RPMI7951 (cell line): ENCODE measurements around the gene RBM12. TPM values are rescaled to one million over a fixed set of nuclear protein-coding genes. Genes with fewer than 3 reads are reported as not detected.
A peak's percentile ranks its signal among the peaks of the same experiment; 100 is the strongest.

Experiments
- DNase-seq: peaks from one replicate; pipeline ENCODE4 v3.0.0-alpha.2; 2012; ENCODE audit warnings: low read depth
- total RNA-seq: library from RNA; depleted of rRNA; stranded (reverse); fragments of >200 nt; shearing (Covaris generic); gene quantifications from 2 replicates; pipeline ENCODE4 v1.2.3, GENCODE V29; 2014

Gene RBM12
- total RNA-seq, 1 experiment from 2014 or later = 41.9 TPM

DNA sequence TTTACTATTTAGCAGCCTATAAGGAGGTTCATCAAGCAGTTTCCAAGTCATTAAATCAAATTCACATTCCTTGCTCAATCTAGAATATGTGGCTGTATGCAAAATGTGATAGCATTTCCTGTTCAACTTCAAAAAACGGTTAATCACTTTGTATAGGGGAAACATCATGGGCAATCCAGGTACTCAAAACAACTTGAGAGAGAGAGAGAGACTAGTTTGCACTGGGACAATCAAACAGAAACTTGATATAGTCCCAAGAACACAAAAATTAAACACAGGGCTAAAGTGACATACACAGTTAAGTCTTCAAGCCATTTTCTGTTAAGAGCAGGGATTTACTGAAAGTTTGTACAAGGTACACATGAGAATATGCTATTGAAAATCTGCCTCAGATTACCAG, 7.4 kb downstream of the RBM12 start:
- no peak for DNase-seq

DNA sequence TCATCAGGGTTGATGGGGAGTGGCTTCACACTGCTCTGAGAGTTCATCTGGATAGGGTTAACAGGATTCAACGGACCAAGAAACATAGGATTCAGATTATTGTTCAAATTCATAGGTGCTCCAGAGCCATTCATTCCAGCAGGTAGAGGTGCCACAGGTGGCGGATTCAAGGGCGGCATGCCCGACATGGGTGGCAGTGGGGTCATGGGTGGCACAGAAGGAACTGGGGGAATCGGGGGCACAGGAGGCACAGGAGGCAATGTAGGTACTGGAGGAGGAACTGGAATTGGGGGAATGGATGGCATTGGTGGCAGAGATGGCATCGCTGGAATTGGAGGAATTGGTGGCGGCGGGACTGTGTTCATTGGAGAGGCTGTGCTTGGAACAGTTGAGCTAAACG, 10.3 kb downstream of the RBM12 start:
- no peak for DNase-seq

DNA sequence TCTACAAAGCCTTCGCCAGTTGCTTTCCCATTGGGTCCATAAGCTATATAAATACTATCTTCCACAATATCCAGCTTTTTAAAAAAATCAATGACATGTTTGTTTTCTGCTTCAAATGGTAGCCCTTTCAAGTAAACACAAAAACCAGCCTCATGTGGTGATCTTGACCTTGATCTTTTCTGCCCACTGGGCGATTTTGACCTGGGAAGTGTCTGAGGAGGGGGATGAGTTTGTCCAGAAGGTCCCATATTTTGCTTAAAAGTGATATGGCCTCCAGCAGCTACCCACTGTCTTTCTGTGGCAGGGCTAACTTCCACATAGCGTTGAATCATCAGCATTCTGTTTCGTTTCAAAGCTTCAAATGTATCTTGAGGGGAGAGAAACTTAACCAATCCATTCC, 10.8 kb downstream of the RBM12 start:
- no peak for DNase-seq

DNA sequence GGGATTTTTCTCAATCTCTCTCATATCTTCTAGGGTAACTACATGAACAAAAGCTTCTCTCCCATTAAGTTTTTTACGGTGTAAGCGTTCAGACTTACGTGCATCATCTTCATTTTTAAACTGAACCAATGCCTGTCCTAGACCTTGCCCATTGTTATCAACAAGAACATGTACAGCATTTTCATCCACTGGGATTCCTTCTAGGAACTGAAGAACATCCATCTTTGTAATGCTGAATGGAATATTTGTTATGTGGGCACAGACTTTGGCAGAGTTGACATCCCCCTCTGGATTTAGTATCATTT, 11.3 kb downstream of the RBM12 start:
- no peak for DNase-seq

DNA sequence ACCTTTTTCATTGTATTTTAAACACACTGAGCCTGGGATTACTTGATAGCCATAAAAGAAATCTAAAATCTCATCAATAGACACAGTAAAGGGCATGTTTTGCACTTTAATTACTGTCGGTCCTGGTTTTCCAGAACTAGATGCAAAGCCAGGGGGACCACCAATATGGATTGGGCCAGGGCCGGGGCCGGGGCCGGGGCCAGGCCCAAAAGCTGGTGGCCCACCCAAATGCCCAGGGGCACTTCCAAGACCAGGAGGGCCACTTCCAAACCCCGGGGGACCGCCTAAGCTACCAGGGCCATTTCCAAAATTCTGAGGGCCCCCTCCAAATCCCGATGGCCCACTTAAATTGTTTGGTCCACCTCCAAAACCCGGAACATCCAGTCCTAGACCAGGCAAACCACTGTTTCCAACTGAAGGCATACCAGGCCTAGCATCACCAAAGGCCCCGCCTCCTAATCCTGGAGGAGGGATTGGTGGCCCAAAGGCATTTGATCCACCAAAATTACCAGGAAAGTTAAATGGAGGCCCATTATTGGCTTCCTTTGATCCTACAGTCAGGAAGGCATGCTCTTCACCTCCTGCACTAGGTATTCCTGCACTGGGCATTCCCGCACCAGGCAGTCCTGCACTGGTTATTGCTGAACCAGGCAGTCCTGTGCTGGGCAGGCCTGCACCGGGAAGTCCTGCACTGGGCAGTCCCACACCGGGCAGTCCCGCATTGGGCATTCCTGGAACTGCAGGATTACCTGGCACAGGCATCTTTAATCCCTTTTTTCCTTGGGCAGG, 11.9 kb downstream of the RBM12 start:
- no peak for DNase-seq

DNA sequence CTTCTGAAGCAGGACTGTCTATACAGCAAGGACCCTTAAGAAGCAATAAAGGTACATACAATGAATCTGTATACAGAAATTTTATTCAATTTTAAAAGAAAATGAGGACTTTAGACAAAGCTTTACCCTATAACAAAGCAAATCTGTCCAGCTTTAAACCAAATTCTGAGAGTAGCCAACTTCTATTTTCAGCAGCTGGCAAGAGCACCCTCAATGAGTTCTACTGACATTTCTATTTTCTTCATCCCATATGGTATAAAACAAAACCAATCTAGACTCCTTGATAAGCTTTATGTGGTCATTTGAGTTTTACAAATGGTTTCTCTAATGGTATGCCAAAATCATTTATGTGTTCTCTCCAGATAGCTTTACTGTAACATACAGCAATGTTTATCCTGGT, 12.7 kb downstream of the RBM12 start:
- no peak for DNase-seq

DNA sequence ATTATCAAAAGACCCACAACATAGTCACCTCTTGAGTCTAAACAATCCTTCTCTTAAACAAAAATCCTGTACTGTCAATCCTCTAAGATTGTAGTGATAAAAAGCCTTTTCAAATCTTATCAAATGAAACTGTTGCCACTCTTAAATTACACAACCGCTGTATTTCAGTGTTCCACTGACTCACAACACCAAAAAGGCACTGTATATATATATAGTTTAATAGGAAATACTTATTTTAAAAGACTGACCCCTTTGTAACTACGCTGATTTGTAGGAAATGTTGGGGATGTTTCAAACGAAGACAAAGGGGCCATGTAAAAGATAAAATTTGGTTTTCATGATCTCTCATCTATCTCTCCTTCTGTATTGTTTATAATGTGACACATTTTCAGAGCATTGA, 14.1 kb downstream of the RBM12 start:
- no peak for DNase-seq

DNA sequence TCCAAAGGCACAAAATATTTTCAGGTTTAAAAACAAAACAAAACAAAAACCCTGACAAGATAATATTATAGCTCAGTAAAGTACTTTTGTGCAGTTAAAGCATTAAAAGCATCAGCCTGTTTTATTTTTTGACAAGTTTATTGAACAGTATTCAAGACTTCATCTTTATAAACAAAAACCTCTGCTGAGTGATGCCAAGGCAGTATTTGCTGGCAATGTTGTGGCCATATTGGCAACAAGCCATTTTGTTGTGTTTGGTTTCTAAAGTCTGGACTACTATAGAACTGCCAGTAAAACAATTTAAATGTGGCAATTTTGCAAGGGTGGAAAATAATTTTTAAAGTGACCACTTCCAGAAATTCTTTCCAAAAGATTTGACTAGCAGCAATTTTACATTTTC, 15.9 kb downstream of the RBM12 start:
- DNase-seq = peak; percentile 25

DNA sequence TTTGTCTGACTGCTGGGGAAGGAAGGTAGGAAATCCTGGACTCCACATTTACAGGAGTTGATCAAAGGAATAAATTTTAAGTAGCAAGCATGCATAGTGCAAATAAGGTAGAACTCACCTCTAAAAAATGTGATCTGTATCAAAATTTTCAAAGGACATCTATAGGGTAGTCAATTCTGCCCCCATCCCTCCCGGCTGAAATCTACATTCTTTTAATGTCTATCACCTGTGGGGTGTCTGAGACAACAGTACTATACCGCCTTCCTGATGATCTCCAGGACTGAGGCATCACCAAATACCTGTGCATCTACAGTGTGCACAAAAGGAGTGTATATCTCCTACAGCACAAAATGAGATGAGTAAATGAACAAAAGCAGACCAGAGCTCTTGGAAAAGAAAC, 19.9 kb downstream of the RBM12 start:
- no peak for DNase-seq

DNA sequence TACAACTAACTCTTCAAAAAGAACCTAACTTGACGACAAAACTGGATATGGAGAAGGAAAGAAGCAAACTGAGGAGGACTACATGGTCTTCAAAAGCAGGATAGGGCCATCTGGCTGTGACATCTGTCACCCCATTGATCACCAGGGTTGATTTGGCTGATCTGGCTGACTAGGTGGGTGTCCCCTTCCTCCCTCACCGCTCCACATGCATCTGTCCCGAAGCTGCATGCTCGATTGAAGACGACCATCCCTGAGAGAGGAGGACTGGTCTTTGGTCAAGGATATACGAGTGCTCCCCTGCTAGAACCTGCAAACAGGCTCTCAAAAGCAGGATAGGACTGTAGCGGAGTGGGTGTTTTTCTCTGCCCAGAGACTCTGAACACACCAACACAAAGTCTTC, 21.7 kb downstream of the RBM12 start:
- no peak for DNase-seq

DNA sequence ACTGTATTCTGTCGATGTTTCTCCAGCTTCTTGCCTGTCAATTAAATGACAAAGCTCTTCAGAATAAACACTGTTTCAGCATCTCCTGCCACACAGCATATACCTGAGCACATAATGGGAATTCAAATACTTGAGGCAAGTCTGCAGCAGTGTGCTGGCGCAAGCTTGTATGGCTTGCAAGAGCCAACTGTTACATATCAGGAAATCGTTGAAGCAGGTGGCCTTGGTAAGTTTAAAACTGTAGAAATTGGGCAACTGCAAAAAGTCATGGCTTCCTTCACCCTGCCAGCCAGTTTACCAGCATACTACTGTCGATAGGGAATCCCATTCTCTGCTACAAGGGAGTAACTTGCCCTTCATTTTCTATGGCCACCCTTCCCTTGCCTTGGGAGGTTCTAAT, 23.0 kb downstream of the RBM12 start:
- no peak for DNase-seq

DNA sequence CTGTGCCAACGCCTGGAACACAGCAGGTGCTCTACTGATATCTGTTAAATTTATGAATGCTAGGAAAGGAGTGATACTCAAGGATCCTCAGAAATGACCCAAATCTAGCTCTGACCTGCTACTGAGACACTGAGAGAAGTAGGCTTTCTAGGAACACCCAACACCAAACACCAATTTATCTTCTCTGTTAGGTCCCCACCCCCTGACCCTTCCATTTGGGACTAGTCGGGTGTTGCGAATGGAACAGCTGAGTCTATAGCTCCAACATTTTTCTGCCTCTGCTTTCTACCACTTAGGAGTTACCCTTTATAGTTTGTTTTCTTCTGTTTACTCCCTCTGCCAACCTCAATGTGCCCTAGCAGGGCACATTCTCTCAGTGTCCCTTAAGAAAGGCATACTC, 24.0 kb downstream of the RBM12 start:
- DNase-seq = no peak

DNA sequence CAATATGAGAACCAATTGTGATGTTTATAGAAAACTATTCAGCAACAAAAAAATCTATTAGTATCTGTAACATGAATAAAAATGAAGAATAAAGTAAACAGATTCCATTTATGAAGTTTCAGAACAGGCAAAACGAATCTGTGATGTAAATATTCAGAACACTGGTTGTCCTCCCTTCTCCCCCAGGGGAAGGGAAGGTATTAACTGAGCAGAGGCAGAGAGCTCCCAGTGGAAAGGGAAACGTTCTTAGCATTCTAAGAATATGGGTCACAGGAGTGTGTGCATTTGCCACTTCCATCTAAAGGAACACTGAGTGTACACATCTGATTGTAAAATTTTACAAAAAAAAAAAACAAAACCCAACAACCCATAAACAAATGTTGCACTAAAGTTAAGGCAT, 25.9 kb downstream of the RBM12 start:
- no peak for DNase-seq

DNA sequence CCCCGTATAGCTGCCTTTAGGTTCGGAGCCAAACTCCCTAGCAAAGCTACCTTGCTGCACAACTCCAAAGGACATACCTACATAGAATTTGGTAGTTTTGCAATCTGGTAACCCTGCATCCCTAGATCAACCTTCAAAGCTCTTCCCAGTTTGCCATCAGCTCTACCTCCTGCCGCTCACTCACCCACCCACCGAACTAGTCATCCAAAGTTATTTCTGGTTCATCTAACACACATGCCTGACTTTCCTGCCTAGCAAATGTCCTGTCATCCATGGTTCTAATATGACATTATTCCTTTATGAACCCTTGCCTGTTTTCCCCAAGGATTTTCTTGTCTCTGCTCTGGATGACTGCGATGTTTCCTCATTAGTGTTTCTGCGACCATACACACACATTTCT, 27.4 kb downstream of the RBM12 start:
- DNase-seq = no peak

DNA sequence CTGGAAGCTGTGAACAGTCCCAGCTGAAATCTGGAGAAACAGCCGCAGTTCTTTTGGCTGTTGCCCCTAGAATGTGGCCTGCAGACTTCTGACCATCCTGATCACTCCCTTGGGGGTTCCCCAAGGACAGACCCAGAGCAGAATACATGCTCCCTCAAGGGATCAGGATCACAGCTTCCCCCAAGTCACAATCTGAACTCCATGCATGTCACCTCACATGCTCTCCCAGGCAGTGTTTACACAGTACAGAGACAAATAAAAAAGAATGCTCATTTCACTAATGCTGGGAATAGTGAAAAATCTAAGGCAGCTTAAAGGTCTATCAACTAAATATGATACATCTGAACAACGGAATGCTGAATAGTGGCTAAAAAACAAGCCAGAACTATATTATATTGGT, 28.6 kb downstream of the RBM12 start:
- DNase-seq = no peak

DNA sequence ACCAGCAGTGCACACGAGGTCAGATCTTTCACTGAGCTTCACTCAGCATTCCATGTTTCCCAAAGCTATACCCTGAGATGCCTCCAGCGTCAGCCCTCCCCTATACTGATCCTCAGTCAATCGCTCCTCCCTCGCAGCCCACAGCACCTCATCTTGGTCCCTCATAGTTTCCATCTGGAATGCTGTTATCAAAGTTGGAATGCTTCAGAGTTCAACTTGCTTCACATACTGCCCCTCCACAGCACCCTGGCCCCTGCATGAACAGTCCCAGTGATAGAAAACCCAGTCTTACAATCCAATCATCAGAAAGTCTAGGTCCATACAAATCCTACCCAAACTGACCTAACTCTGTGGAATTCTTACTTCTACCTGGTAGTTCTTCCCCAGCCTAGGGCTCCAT, 29.0 kb downstream of the RBM12 start:
- DNase-seq = no peak

DNA sequence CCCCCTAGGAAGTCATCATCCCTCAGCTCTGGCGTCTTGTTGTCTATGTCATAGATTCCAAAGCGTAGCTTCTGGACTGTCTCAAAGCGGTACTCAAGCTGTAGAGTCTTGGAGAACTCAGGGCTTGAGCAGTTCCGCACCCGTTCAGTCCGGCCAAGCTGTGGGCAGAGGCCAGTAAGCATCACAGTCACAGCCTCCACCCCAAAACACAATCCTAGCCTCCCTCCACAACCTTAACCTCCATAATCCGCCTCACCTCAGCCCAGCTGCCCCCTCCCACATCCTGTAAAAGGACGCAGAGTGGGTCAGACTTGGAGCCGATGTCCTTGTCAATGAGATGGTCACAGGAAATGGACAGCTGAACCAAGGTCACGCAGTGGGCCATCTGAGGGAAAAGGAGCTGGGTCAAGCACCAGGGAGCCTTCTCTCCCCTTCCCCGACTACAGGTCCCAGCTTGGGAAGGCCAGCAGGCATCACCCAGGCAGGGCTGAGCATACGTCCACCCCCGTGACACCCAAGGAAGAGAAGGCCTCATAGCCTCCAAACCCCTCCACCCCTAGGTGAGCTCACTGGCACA, 32.1 kb downstream of the RBM12 start:
- DNase-seq = no peak

DNA sequence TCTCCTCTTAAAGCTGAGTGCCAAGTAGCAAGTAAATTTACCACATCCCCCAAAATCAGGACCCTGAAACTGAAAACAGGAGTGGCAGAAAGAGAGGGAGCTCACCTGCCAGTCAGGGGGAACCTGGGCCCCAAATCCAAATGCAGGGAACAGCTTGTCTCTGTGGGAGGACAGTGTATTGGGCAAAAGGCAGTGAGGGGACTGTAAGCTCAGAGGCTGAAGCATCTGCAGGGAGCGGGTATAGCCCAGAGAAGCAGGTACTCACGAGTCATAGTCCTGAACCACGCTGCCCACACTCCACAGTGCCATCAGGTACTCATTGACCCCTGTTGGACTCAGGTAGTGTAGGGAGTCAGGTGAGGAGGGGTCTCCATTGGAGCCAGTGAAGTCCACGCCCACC, 34.1 kb downstream of the RBM12 start:
- DNase-seq = no peak

DNA sequence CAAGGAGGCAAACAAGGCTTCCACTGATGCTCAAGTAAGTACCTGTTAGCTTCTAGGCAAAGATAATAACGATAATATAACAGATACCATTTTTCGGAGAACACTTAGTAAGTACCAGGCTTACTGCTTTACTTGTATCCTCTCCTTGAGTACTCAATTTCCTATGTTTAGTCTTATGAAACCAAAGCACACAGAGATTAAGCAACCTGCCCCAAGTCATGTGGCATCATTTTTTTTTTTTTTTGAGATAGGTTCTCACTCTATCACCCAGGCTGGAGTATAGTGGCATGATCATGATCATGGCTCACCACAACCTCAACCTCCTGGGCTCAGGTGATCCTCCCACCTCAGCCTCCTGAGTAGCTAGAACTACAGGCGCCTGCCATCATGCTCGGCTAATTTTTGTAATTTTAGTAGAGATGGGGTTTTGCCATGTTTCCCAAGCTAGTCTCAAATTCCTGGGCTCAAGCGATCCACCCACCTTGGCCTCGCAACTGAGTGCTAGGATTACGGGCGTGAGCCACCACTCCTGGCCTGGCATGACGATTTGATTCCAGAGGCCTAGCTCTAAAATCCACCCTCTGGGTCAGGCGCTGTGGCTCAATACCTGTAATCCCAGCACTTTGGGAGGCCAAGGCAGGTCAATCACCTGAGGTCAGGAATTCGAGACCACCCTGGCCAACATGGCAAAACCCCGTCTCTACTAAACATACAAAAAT, 35.1 kb downstream of the RBM12 start:
- no peak for DNase-seq

DNA sequence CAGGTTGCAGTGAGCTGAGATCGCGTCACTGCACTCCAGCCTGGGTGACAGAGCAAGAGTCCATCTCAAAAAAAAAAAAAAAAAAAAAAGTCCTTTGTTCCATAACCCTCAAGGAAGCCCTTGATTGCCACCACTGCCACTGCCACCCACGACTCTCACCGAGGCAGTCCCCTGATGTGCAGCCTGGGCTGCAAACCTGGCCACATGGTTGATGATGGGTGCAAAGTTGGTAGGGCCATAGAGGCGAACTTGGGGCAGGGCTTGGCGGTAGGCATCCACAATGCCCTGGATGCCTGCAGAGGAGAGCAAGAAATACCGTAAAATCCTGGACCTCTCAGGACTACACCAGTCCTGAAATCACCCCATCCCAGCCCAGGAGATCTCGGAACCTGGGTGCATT, 37.6 kb downstream of the RBM12 start:
- DNase-seq = no peak

DNA sequence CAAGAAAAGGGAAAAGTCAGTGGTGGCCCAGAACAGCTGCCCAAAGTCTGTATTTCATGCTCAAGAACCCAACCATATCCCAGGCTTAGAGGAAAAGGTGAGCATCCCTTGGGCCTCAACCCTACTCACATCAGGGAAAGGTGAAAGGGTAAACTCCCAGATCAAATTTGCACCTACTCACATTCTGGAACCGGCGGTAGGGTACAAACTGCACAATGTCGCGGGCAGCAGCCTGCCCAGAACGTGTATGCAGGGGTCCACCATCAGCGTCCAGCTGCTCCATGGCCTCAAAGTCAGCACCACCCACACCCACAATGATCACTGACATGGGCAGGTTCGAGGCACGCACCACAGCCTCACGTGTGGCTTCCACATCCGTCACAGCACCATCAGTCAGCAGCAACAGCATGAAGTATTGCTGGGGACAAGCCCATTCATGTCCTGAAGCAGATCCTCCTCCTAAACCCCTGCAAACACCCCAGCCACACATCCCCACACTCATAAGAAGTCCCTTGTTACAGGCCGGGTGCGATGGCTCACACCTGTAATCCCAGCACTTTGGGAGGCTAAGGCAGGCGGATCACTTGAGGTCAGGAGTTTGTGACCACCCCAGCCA, 38.2 kb downstream of the RBM12 start:
- no peak for DNase-seq

DNA sequence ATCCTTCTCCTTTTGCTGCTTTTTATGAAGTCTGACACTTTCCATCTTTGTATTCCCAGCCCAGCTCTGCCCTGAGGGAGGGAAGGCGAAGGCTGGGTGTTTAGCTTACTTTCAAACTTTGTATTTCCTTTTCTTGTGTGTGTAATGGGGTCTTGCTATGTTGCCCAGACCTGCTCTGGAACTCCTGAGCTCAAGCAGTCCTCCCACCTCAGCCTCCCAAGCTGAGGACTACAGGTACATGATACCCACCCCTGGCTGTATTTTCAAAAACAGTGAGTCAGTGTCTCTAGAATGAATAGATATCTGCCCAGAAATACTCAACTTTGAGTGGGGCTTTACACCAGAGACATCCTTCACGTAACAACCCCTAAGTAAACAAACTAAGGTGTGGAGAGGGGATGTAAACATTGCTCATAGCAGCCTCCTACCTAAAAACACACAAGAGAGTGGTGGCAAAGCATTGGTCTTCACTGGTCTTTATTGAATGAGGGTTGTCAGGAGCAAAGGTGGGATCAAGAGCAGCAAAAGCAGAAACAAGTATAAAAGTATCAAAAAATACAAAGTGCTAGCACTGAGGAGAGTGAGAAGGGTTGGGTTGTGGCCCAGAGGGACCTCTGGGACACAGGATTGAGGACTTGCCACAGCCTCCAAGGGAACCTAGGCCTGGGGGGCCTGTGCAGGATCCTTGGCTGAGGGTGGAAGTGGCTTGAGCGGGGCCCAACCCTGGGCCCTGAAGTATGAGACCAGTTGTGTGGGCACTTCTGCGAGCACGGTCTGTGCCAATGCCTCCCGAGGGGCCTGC, 38.9 kb downstream of the RBM12 start:
- no peak for DNase-seq
